Measurements from ENCODE around the gene RANBP17. TPM values are rescaled to one million over a fixed set of nuclear protein-coding genes. Genes with fewer than 3 reads are reported as not detected.

Gene RANBP17
- polyA plus RNA-seq, 1 donor from 2014 or later = 25.5 TPM

- H2AFZ ChIP-seq (ENCODE audit: low read depth, low read length) = no peak overlapping the region
- peaks cover 8% of the 10 kb centered on the region for H3K36me3 ChIP-seq (ENCODE audit: insufficient read depth, low read length)
These were observed 388.9 kb downstream of the RANBP17 start for GRCh38 chr5:171250738-171251137.

GRCh38 chr5:171251519-171251918, 389.7 kb downstream of the RANBP17 start:
- no peak overlapping the region for H3K27ac ChIP-seq (ENCODE audit: low read length)
- peaks cover 8% of the 10 kb centered on the region for H3K36me3 ChIP-seq (ENCODE audit: insufficient read depth, low read length)
- H3K9me3 ChIP-seq (ENCODE audit: low read length) = peaks cover 10% of the 10 kb centered on the region
- no peak overlapping the region for H3K4me2 ChIP-seq (ENCODE audit: low read length)
- TF ChIP-seq POLR2AphosphoS5 (IDR thresholded peaks at IDR 0.05) (no peak), SMC3 (conservative IDR thresholded peaks at IDR 0.05; ENCODE audit: poor library complexity) (no peak), MXI1 (conservative IDR thresholded peaks at IDR 0.05; ENCODE audit: poor library complexity, severe bottlenecking) (no peak), RAD21 (conservative IDR thresholded peaks at IDR 0.05) (no peak)
- TF ChIP-seq, protein P1, sequence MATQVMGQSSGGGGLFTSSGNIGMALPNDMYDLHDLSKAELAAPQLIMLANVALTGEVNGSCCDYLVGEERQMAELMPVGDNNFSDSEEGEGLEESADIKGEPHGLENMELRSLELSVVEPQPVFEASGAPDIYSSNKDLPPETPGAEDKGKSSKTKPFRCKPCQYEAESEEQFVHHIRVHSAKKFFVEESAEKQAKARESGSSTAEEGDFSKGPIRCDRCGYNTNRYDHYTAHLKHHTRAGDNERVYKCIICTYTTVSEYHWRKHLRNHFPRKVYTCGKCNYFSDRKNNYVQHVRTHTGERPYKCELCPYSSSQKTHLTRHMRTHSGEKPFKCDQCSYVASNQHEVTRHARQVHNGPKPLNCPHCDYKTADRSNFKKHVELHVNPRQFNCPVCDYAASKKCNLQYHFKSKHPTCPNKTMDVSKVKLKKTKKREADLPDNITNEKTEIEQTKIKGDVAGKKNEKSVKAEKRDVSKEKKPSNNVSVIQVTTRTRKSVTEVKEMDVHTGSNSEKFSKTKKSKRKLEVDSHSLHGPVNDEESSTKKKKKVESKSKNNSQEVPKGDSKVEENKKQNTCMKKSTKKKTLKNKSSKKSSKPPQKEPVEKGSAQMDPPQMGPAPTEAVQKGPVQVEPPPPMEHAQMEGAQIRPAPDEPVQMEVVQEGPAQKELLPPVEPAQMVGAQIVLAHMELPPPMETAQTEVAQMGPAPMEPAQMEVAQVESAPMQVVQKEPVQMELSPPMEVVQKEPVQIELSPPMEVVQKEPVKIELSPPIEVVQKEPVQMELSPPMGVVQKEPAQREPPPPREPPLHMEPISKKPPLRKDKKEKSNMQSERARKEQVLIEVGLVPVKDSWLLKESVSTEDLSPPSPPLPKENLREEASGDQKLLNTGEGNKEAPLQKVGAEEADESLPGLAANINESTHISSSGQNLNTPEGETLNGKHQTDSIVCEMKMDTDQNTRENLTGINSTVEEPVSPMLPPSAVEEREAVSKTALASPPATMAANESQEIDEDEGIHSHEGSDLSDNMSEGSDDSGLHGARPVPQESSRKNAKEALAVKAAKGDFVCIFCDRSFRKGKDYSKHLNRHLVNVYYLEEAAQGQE (IDR thresholded peaks at IDR 0.05; ENCODE audit: borderline replicate concordance) = no peak
- no peaks in the 10 kb centered on the region for H4K20me1 ChIP-seq (ENCODE audit: insufficient read depth)
- H3F3A ChIP-seq (ENCODE audit: insufficient read depth, low read length, poor library complexity, severe bottlenecking) = no peaks in the 10 kb centered on the region
- no peaks in the 10 kb centered on the region for H3K9me2 ChIP-seq (ENCODE audit: insufficient read depth, low read length)
- H2AFZ ChIP-seq (ENCODE audit: low read depth, low read length) = no peak overlapping the region
- H3K27me3 ChIP-seq (ENCODE audit: insufficient read depth, low read depth, low read length) = no peaks in the 10 kb centered on the region
- no peak overlapping the region for H3K4me3 ChIP-seq (ENCODE audit: low read length)
- H3K79me2 ChIP-seq (replicated peaks; ENCODE audit: insufficient read depth, low read length) = no peaks in the 10 kb centered on the region
- no peak overlapping the region for H3K9ac ChIP-seq (ENCODE audit: low read length)

More at GRCh38 chr5:171250738-171251137, 388.9 kb downstream of the RANBP17 start:
- Histone ChIP-seq H3K27ac (ENCODE audit: low read length) (no peak overlapping the region), H3F3A (ENCODE audit: insufficient read depth, low read length, poor library complexity, severe bottlenecking) (no peaks in the 10 kb centered on the region), H3K79me2 (replicated peaks; ENCODE audit: insufficient read depth, low read length) (no peaks in the 10 kb centered on the region), H3K4me3 (ENCODE audit: low read length) (no peak overlapping the region), H3K27me3 (ENCODE audit: insufficient read depth, low read depth, low read length) (no peaks in the 10 kb centered on the region), H4K20me1 (ENCODE audit: insufficient read depth) (no peaks in the 10 kb centered on the region), H3K9me3 (ENCODE audit: low read length) (peaks cover 10% of the 10 kb centered on the region), H3K9ac (ENCODE audit: low read length) (no peak overlapping the region), H3K9me2 (ENCODE audit: insufficient read depth, low read length) (no peaks in the 10 kb centered on the region), H3K4me2 (ENCODE audit: low read length) (no peak overlapping the region)
- TF ChIP-seq TAF1 (IDR thresholded peaks at IDR 0.05; ENCODE audit: low read depth) (no peak), POLR2AphosphoS5 (IDR thresholded peaks at IDR 0.05) (no peak), RAD21 (conservative IDR thresholded peaks at IDR 0.05) (no peak), SMC3 (conservative IDR thresholded peaks at IDR 0.05; ENCODE audit: poor library complexity) (no peak), MXI1 (conservative IDR thresholded peaks at IDR 0.05; ENCODE audit: poor library complexity, severe bottlenecking) (no peak), EZH2 (IDR thresholded peaks at IDR 0.05; ENCODE audit: borderline replicate concordance, insufficient read depth, low read length, poor library complexity, severe bottlenecking) (no peak), EP300 (conservative IDR thresholded peaks at IDR 0.05; ENCODE audit: poor library complexity, severe bottlenecking) (no peak)
- TF ChIP-seq, protein P2, sequence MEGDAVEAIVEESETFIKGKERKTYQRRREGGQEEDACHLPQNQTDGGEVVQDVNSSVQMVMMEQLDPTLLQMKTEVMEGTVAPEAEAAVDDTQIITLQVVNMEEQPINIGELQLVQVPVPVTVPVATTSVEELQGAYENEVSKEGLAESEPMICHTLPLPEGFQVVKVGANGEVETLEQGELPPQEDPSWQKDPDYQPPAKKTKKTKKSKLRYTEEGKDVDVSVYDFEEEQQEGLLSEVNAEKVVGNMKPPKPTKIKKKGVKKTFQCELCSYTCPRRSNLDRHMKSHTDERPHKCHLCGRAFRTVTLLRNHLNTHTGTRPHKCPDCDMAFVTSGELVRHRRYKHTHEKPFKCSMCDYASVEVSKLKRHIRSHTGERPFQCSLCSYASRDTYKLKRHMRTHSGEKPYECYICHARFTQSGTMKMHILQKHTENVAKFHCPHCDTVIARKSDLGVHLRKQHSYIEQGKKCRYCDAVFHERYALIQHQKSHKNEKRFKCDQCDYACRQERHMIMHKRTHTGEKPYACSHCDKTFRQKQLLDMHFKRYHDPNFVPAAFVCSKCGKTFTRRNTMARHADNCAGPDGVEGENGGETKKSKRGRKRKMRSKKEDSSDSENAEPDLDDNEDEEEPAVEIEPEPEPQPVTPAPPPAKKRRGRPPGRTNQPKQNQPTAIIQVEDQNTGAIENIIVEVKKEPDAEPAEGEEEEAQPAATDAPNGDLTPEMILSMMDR (IDR thresholded peaks at IDR 0.05; ENCODE audit: poor library complexity, severe bottlenecking) = no peak
- TF ChIP-seq, protein P1 (IDR thresholded peaks at IDR 0.05; ENCODE audit: borderline replicate concordance) = no peak
